IPS-11a (cell line): ENCODE results near the gene DCDC1.

ENCODE experiments used
- H3K4me3 ChIP-seq: one replicate; pipeline ENCODE4 v1.5.1; 2013; ENCODE audit warnings: low read depth, low read length, control low read depth

DCDC1 gene

GRCh38 chr11:31233425-31233824, 136.1 kb downstream of the DCDC1 start:
- H3K4me3 ChIP-seq: no peak overlapping the region

GRCh38 chr11:31231601-31232000, 137.9 kb downstream of the DCDC1 start:
- H3K4me3 ChIP-seq: no peak overlapping the region

- no peak overlapping the region for H3K4me3 ChIP-seq
Observed at GRCh38 chr11:31218847-31219246, 150.7 kb downstream of the DCDC1 start.

- H3K4me3 ChIP-seq: no peak overlapping the region
Observed at GRCh38 chr11:31214372-31214771, 155.2 kb downstream of the DCDC1 start.

- H3K4me3 ChIP-seq: no peak overlapping the region
Observed at GRCh38 chr11:31199378-31199777, 170.2 kb downstream of the DCDC1 start.

GRCh38 chr11:31173926-31174680, 195.4 kb downstream of the DCDC1 start:
- H3K4me3 ChIP-seq: no peak overlapping the region

- H3K4me3 ChIP-seq: no peak overlapping the region
Observed at GRCh38 chr11:31160504-31161422, 208.8 kb downstream of the DCDC1 start.

GRCh38 chr11:31150841-31151240, 218.7 kb downstream of the DCDC1 start:
- no peak overlapping the region for H3K4me3 ChIP-seq

GRCh38 chr11:31150011-31150410, 219.5 kb downstream of the DCDC1 start:
- no peak overlapping the region for H3K4me3 ChIP-seq

GRCh38 chr11:31141789-31142188, 227.8 kb downstream of the DCDC1 start:
- H3K4me3 ChIP-seq: no peak overlapping the region

GRCh38 chr11:31139479-31139878, 230.1 kb downstream of the DCDC1 start:
- no peak overlapping the region for H3K4me3 ChIP-seq

- no peak overlapping the region for H3K4me3 ChIP-seq
Observed at GRCh38 chr11:31132531-31133421, 236.8 kb downstream of the DCDC1 start.

- no peak overlapping the region for H3K4me3 ChIP-seq
Observed at GRCh38 chr11:31131760-31132159, 237.8 kb downstream of the DCDC1 start.

- no peak overlapping the region for H3K4me3 ChIP-seq
Observed at GRCh38 chr11:31127290-31127689, 242.2 kb downstream of the DCDC1 start.

GRCh38 chr11:31120428-31120827, 249.1 kb downstream of the DCDC1 start:
- H3K4me3 ChIP-seq: no peak overlapping the region

GRCh38 chr11:31118566-31118965, 251.0 kb downstream of the DCDC1 start:
- no peak overlapping the region for H3K4me3 ChIP-seq

- H3K4me3 ChIP-seq: no peak overlapping the region
Observed at GRCh38 chr11:31117038-31117437, 252.5 kb downstream of the DCDC1 start.

- H3K4me3 ChIP-seq: no peak overlapping the region
Observed at GRCh38 chr11:31114442-31114841, 255.1 kb downstream of the DCDC1 start.

- no peak overlapping the region for H3K4me3 ChIP-seq
Observed at GRCh38 chr11:31110830-31111229, 258.7 kb downstream of the DCDC1 start.

- H3K4me3 ChIP-seq: no peak overlapping the region
Observed at GRCh38 chr11:31109446-31109845, 260.1 kb downstream of the DCDC1 start.

- no peak overlapping the region for H3K4me3 ChIP-seq
Observed at GRCh38 chr11:31107649-31108048, 261.9 kb downstream of the DCDC1 start.
